Neutrophil (primary cell): ENCODE results near the gene FLYWCH1.

Experiments used
- H3K27ac ChIP-seq: fragments of 200-600 bp; sonication (generic); 2 replicates; pipeline ENCODE4 v1.5.1; 2016; ENCODE audit warnings: mild to moderate bottlenecking, moderate library complexity
- H3K27me3 ChIP-seq: fragments of 200-600 bp; sonication (generic); 2 replicates; pipeline ENCODE4 v1.6.0; 2016; ENCODE audit warnings: mild to moderate bottlenecking
- H3K36me3 ChIP-seq: fragments of 200-600 bp; sonication (generic); 2 replicates; pipeline ENCODE4 v1.5.1; 2017
- H3K4me1 ChIP-seq, 2 experiments: fragments of 200-600 bp in 1 of 2; sonication (generic) in 1 of 2; 1 replicate in 1 of 2; 2 replicates in 1 of 2; pipeline versions ENCODE4 v1.5.1 to v1.6.1; 2013 to 2016; ENCODE audit warnings: low read depth in 1 of 2, low read length in 1 of 2, mild to moderate bottlenecking in 1 of 2, moderate library complexity in 1 of 2; ENCODE audit not compliant: control insufficient read depth in 1 of 2, insufficient read depth in 1 of 2
- H3K4me3 ChIP-seq, 2 experiments: fragments of 200-600 bp in 1 of 2; sonication (generic) in 1 of 2; 1 replicate in 1 of 2; 2 replicates in 1 of 2; pipeline ENCODE4 v1.5.1; 2013 to 2016; ENCODE audit warnings: low read depth in 1 of 2, low read length in 1 of 2, mild to moderate bottlenecking in 1 of 2, moderate library complexity in 1 of 2
- H3K9me3 ChIP-seq: fragments of 200-600 bp; sonication (generic); 2 replicates; pipeline ENCODE4 v1.5.1; 2016
- TF ChIP-seq, protein P1 (sequence below): fragments of 200-600 bp; sonication (generic); IDR thresholded peaks from 2 replicates; pipeline ENCODE4 v1.5.1; 2016; ENCODE audit warnings: antibody characterized with exemption

FLYWCH1 gene

DNA sequence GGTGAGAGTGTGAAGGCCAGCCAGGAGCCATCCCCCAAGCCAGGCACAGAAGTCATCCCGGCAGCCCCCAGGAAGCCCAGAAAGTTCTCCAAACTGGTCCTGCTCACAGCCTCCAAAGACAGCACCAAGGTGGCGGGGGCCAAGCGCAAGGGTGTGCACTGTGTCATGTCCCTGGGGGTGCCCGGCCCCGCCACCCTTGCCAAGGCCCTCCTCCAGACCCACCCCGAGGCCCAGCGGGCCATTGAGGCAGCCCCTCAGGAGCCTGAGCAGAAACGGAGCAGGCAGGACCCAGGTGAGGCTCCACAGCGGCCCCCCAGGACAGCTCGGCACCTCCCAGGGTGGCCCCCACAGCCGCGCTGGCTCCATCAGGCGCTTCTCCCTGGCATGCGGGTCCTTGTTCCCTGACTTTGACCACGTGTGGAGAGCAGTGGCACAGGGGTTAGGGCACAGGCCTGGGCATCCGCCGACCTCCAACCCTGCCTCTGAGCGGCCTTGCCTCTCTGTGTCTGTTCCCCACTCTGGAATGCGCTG is 15.2 kb upstream of the FLYWCH1 start:
- peaks cover 10% of the 10 kb centered on the region for H3K36me3 ChIP-seq
- no peaks in the 10 kb centered on the region for H3K27me3 ChIP-seq

GRCh38 chr16:2897110-2897509 is 14.6 kb upstream of the FLYWCH1 start:
- Histone ChIP-seq H3K27me3 (no peaks in the 10 kb centered on the region), H3K9me3 (no peaks in the 10 kb centered on the region), H3K4me3 (no peak overlapping the region), H3K4me1 (no peaks in the 10 kb centered on the region), H3K36me3 (peaks cover 10% of the 10 kb centered on the region), H3K27ac (no peak overlapping the region)
- TF ChIP-seq, protein P1, sequence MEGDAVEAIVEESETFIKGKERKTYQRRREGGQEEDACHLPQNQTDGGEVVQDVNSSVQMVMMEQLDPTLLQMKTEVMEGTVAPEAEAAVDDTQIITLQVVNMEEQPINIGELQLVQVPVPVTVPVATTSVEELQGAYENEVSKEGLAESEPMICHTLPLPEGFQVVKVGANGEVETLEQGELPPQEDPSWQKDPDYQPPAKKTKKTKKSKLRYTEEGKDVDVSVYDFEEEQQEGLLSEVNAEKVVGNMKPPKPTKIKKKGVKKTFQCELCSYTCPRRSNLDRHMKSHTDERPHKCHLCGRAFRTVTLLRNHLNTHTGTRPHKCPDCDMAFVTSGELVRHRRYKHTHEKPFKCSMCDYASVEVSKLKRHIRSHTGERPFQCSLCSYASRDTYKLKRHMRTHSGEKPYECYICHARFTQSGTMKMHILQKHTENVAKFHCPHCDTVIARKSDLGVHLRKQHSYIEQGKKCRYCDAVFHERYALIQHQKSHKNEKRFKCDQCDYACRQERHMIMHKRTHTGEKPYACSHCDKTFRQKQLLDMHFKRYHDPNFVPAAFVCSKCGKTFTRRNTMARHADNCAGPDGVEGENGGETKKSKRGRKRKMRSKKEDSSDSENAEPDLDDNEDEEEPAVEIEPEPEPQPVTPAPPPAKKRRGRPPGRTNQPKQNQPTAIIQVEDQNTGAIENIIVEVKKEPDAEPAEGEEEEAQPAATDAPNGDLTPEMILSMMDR, result no peak

More for the DNA sequence above, 15.2 kb upstream of the FLYWCH1 start:
- Histone ChIP-seq H3K4me1 (no peaks in the 10 kb centered on the region), H3K4me3 (no peak overlapping the region), H3K27ac (no peak overlapping the region), H3K9me3 (no peaks in the 10 kb centered on the region)
- TF ChIP-seq, protein P1, result no peak

DNA sequence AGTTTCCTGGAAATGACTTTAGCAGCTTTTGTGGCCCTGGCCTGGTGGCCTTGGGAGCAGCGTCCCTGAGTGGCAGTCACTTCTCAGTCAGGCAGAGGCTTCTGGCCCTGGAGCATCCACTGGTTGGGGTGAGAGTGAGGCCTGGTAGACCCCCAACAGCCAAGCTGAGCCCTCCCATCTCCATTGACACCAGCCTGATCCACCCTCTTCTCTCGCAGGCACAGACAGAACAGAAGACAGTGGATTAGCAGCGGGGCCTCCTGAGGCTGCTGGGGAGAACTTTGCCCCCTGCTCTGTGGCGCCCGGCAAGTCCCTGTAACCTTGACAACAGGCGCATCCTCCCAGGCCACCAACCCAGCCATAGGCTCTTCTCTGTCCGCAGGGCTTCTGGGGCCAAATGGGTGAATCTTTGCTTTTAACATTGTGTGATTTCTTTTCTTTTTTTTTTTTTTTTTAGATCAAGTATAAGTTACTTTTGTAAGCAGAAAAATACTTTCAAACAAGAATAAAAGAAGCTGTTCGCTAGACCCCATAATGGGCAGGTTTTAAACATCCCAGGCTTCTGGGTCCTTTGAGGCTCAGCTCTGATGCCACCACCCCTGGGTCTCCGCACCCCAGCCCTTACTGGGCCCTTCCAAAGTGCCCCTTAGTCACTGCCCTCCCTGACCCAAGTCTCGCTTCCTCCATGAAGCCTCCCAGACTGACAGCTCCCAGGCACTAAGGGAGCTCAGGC is 12.7 kb upstream of the FLYWCH1 start:
- TF ChIP-seq, protein P1, result no peak
- Histone ChIP-seq H3K4me3 (no peak overlapping the region), H3K36me3 (peaks cover 10% of the 10 kb centered on the region), H3K27me3 (no peaks in the 10 kb centered on the region), H3K27ac (no peak overlapping the region), H3K4me1 (peaks cover 4% of the 10 kb centered on the region in 2 experiments), H3K9me3 (no peaks in the 10 kb centered on the region)

- H3K36me3 ChIP-seq, result peaks cover 10% of the 10 kb centered on the region
- H3K27ac ChIP-seq, result no peak overlapping the region
- no peak overlapping the region for H3K4me3 ChIP-seq
- H3K27me3 ChIP-seq, result no peaks in the 10 kb centered on the region
- no peaks in the 10 kb centered on the region for H3K9me3 ChIP-seq
- TF ChIP-seq, protein P1, result no peak
- peaks cover 9 to 10% of the 10 kb centered on the region in 2 experiments for H3K4me1 ChIP-seq
These were observed 12.1 kb upstream of the FLYWCH1 start for GRCh38 chr16:2899564-2900072.

- H3K36me3 ChIP-seq, result peaks cover 10% of the 10 kb centered on the region
- H3K9me3 ChIP-seq, result no peaks in the 10 kb centered on the region
- H3K4me1 ChIP-seq, result peaks cover 15 to 19% of the 10 kb centered on the region in 2 experiments
- no peak overlapping the region for H3K27ac ChIP-seq
- no peak overlapping the region for H3K4me3 ChIP-seq
- H3K27me3 ChIP-seq, result no peaks in the 10 kb centered on the region
- TF ChIP-seq, protein P1, result no peak
These were observed 11.1 kb upstream of the FLYWCH1 start for GRCh38 chr16:2900526-2901075.
